ENCODE results near the gene CFAP410.
"Not testable (repeated sequence)": the region's sequence is repeated elsewhere in the genome, so short reads cannot be mapped to it uniquely, and the experiment has no call there.

Gene CFAP410

DNA sequence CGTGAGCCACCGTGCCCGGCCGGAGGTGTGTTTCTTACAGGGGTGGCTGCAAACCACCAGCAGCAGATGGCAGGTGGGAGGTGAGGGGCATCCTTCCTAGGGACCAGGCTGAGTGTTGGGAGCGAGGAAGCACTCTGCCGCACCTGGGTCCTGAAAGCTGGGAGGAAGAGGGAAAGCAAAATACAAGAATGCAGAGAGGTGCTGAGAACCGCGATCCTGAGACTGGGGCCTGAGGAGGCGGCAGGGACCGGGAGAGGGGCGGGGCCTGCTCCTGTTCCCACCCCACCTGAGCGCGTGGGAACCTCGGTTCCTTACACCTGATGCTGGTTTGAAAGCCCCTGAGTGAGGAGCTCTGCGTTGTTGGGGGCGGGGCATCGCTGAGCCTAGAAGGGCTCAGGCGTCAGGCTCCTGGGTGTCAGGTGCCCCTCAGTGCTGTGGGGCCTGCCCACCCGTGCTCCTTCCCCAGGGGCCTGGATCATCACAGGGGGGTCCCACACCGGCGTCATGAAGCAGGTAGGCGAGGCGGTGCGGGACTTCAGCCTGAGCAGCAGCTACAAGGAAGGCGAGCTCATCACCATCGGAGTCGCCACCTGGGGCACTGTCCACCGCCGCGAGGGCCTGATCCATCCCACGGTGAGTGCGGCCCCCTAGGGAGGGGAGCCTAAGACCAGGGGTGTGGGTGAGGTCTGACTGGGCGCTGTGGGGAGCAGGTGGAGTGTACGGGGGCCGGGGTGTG, 29.7 kb upstream of the CFAP410 start:
- no peak for DNase-seq

DNA sequence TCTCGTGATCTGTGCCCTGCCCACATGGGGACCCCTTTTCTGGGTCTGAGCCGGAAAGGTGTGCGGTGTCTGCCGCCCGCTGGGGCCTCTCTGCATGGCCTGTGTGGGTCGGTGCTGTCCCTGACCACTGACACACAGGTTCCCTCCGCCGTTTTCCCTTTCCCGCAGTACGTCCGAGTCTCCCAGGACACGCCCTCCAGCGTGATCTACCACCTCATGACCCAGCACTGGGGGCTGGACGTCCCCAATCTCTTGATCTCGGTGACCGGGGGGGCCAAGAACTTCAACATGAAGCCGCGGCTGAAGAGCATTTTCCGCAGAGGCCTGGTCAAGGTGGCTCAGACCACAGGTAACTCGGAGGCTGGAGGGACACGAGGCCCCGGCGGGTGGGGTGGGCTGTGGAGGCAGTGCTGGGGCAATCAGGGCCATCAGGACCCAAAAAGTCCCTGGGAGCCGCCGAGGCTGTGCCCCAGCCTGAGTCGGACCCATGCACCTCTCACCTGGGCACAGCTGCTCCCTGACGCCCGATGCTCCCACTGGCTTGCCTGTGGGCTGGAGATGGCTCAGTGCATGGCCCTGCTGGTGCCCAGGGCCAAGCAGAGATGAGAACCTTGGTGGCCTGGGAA, 27.5 kb upstream of the CFAP410 start:
- no peak for DNase-seq

DNA sequence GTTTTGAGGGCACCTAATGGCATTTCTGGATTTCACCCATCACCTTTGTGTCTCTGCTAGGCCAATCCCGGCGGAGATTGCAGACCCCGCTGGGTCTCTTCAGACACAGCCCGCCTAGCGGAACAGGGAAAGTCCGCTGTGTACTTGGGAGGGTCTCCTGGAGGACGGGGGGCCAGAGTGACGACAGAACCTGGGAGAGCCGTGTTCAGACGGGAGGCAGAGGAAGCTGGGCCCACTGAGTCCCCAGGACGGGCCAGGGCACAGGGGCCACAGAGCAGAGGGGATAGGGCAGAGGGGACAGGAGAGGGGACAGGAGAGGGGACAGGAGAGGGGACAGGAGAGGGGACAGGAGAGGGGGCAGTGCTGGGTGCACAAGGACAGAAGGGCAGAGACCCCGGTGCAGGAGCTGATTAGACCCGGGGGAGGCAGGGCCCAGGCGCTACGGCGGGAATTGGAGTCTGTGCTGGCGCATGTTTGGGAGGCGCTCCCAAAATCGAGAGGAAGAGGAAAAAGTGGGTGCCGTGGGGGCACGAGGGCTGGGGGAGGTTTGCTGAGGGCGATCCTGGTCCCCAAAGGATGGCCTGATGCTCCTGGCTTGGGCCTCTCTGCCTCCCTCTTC, 26.9 kb upstream of the CFAP410 start:
- DNase-seq = no peak

DNA sequence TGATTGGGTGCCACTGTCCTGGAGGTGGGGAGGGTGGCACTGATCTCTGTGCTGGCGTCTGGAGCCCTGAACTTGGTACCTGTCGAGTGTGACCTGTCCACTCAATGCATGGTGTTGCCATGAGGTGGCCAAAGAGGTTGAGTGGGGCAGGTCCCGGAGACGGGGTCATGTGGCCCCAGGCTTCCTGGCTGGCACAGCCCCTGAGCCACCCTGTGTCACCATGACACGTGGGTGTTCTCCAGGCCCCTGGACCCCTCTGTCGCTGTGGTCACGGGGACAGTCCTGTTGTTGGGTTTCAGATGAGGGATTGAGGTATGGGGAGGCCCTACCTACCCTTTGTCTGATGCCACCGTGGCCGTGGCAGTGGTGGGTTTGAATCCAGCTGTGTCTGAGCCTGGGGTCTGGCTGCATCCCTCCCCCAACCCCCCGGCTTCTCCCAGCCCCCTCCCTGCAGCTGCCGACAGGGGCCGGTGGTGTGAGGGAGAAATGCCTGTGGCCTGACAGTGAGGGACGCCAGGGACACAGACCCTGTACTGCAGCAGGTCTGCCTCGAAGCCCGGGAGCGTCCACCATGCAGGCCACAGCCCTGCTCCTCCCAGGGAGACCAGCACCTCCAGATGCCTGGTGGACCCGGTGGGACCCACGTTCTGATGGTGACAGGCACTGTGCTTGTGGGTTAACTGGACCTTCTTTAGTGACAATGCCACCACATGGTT, 26.2 kb upstream of the CFAP410 start:
- peak; percentile 30 for DNase-seq

DNA sequence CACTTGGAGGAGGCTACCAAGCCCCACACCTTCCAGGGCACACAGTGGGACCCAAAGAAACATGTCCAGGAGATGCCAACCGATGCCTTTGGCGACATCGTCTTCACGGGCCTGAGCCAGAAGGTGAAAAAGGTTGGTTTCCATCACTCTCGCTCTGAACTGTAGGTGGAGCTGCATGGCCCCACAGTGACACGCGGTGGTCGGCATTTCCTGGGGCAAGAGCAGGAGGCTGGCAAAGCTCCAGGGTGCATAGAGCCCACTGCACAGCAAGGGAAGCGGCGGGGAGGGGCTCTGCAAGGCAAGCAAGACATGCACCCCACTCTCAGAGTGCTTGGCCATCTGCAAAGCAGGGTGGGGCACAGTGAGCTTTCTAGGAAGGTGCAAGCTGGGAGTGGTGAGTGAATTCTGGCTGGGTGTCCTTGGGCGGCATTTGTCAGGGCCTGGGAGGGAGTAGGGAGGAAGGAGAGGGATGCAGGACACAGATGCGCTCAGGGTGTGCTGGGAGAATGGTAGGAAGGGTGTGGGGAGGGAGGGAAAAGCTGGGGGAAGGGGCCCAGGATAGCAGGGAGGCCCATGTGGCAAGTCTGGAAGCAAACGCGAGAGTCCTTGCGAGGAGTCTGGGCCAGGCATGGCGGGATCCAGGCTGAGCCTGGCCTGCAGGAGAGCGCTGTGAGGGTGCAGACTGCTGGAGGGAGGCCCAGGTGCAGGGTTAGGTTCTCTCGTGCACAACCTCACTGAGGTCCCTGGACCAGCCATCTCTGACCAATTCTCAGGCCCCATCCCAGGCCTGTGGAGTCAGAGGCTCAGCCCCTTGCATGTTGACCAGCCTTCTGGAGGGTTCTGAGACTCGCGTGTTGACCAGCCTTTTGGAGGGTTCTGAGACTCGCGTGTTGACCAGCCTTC, 25.2 kb upstream of the CFAP410 start:
- no peak for DNase-seq

DNA sequence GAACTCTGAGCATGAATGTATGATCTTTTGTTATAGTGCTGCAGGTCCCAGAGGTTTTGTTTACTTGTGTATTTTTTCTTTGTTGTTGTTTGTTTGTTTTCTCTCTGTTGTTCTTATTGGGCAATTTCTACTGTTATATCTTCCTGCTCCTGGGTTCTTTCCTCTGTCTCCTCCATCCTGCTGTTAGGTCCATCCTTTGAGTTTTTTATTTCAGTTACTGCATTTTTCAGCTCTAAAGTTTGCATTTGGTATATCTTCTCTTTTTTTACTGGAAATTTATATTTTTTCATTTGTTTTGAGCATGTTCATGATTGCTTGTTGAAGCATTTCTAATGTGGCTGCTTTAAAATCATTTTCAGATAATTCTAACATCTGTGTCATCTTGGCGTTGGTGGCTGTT, 24.1 kb upstream of the CFAP410 start:
- no peak for DNase-seq

DNA sequence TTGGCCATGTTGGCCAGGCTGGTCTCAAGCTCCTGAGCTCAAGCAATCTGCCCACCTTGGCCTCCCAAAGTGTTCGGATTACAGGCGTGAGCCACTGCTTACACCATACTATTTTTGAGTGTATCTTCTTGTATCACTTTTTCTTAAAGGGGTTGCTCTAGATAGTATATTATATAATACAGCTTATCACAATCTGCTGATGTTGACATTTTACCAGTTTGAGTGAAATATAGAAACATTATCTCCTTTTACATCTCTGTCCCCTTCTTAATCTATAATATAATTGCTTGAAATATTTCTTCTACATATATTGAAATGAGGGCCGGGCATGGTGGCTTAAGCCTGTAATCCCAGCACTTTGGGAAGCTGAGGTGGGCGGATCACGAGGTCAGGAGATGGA, 22.7 kb upstream of the CFAP410 start:
- DNase-seq = not testable (repeated sequence)

DNA sequence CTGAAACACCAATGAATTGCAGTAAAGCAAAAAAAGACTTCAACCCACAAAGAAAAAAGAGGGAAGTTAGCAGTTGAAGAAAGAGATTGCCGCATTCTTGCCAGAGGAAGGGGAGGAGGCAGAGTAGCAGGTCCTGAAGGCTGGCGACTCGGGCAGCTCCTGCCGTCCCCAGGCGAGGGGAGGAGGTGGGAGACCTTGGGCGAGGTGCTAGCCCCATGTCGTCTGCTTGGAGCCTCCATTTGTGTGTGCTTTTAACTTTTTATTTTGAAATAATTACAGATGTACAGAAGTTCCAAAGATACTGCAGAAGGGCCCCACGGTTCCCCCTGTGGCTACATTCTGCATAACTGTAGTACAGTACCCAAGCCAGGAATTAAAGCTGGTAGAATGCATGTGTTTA, 21.0 kb upstream of the CFAP410 start:
- no peak for DNase-seq

DNA sequence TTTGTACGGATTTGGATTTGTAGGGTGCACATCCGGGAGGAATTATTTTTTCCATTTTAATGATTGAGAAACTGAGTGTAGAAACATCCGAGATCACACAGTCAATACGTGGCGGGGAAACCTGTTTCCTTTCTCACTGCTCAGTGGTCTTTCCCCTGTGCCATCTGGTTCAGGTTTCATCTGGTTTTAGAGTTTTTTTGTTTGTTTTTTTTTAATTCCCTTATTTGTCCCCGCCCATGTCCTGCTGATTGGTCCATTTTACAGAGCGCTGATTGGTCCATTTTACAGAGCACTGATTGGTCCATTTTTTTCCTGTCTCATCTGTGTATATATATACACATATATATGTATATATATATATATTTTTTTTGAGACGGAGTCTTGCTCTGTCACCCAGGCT, 20.2 kb upstream of the CFAP410 start:
- no peak for DNase-seq

DNA sequence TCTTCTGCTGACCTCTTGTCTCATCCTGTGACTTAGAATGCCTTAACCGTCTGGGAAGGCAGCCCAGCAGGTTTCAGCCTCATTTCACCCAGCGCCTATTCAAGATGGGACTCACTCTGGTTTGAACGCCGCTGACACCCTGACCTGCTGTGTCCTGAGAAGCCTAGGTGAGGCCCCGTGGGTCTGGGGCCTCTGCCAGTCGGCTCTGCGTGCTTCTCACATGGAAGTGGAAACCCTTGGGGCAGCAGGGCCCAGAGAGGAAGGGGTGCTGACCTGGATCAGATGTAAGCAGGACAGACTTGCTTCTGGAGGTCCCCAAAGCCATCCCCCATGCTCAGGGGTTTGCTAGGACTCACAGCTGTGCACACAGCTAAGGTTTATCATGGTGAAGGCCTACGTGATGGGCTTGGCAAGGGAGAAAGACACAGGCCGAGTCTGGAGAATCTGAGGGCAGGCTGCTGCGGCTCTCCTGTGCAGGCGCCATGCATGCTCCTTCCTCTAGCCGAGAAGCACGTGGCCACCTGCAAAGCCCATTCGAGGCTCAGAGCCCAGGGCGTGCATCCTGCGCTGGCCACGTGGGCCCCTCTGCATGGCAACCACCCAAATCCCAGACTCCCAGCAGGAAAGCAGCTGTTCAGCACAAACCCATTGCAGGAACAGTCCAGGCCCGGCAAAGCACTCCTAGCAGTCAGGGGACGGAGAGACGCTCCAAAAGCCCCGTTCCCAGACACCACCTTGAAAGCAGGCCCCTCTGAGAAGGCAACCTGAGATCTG, 18.1 kb upstream of the CFAP410 start:
- DNase-seq = no peak

DNA sequence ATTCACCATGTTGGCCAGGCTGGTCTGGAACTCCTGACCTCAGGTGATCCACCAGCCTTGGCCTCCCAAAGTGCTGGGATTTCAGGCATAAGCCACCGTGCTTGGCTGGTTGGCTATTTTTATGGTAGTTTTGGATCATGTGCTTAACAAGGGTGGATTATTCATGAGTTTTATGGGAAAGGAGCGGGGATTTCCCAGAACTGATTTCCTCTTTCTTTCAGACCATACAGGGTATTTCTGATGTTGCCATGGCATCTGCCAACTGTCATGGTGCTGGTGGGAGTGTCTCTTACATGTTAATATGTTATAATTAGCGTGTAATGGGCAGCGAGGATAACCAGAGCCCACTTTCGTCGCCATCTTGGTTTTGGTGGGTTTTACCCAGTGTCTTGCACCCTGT, 17.4 kb upstream of the CFAP410 start:
- DNase-seq = no peak

DNA sequence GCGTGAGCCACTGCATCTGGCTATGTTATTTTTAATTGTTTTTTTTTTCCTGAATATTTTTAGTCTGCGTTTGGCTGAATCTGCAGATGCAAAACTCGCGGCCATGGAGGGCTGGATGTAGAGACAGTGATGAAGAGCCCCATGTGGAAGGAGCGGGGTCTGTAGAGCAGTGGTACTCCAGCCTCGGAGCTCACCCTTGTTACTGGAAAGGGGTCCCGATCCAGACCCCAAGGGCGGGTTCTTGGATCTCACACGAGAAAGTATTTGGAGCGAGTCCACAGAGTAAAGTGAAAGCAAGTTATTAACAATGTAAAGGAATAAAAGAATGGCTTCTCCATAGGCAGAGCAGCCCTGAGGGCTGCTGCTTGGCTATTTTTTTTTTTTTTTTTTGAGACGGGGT, 17.0 kb upstream of the CFAP410 start:
- DNase-seq = no peak

DNA sequence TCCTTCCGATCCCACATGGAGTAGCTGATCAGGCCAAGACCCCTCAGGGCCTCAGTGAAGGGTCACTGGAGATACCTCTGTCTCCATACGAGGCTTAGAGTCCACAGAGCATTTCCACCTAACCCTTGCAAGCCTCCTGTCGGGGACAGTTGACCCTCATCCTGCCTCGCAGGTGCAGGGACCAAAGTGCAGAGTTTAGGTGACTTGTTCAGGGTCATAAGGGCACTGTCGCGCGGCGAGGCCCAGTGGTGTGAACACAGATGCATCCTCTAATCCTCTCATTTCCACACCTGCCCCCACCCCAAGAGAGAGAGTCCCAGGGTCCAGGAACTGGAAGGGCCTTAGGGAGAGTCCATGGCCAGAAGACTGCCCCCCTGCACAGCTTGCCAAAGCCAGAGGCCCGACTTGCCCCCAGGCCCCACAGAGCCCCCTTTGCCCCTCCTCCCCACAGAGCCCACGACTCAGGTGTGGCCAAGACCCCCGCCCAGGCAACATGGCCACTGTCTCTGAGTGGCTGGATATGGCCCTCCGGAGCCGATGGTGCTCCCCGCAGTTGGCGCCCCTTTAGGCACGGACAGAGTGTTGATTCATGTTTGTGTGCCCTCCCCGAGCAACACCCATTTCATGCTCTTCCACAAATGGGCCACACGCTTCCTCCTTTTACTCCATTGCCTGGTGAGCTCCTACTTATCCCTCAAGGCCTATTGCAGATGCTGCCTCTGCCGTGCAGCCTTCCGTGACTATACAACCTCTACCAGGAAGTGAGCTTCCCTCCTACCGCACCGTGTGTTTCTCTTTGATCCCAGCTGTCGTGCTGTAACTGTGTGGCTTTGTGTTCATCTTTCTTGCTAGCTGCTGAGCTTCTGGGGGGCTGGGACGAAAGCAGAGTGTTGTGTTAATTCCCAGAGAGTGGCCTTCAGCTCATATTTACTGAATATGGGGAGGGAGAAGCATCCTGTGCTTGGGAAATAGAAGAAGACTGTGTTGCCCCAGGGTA, 15.9 kb upstream of the CFAP410 start:
- DNase-seq = no peak

DNA sequence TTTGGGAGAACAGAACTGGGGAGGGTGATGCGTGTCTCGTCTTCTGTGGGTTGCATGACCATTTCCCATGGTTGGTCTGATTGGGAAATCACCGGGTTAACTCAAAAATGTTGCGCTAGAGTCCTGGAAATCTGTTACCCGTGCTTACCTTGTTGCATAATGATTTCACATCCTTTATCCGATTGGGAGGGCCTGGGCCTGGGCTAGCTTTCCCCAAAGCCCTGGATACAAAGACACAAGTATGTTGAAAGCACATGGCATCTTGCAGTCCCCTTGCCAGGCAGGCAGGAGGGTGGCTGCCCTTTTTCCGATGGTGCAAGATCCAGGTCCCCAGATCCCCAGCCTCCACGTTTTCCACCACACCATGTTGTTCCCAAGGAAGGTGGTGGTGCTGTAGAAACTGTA, 14.8 kb upstream of the CFAP410 start:
- no peak for DNase-seq

DNA sequence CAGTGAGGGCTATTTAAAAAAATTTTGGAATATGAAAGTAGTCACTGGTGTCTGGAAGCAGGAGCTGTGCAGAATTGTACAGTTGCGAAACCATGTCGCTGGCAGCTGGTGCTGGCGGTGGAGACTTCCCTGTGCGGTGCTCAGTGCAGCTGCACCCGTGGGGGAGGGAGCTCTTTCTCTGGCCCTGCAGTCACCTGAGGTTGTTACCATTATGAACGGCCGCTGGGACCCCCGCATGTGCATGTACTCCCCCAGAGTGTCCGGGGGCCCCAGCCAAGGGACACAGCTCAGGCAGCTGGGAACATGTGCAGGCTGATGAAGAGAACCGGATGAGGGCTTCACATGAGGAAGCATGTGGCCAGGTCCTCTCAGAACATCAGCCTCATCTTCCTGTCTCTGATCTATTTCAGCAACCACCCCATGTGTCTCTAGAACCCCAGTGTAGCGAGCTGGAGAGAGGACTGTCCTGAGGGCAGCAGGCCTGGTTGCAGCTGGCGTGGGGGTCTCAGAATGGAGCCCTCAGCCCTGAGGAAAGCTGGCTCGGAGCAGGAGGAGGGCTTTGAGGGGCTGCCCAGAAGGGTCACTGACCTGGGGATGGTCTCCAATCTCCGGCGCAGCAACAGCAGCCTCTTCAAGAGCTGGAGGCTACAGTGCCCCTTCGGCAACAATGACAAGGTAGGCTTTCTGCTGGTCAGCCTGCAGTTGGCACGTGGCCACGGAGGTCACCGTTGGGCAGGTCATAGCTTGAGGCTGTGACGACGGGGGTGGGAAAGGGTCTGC, 14.2 kb upstream of the CFAP410 start, which contains the start of gene TRPM2:
Gene TRPM2 (plus strand): TSS at position 431 of the 780 bp plus-strand sequence. CDS start 80 bp downstream, at position 511.
- no peak for DNase-seq

DNA sequence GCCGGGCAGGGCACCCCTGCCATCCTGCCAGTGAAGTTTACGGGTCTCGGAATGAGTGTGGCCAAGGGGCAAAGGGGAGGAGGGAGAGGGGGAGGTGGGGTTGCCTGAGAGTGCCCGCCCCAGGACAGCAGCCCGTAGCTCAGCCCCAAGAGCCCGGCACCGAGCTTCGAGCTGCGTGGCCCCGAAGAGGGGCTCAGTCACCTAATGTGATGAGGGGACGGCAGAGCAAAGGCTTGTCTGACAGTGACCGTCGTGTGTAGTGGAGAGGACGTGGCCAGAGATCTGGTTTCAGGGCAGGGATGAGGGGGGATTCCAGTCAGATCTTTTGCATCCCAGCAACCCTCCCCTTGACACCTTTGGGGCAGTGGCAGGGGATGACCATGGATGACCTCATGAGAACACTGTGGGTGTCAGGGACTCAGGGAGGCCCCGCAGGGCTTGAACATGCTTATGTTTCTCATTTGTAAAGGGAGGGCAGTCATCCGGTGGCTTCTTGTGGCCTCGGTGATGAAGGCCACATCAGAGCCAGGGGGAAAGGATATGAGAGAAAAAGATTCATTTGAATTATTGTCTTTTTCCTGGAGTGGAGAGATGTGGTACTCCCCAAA, 13.2 kb upstream of the CFAP410 start:
- no peak for DNase-seq

DNA sequence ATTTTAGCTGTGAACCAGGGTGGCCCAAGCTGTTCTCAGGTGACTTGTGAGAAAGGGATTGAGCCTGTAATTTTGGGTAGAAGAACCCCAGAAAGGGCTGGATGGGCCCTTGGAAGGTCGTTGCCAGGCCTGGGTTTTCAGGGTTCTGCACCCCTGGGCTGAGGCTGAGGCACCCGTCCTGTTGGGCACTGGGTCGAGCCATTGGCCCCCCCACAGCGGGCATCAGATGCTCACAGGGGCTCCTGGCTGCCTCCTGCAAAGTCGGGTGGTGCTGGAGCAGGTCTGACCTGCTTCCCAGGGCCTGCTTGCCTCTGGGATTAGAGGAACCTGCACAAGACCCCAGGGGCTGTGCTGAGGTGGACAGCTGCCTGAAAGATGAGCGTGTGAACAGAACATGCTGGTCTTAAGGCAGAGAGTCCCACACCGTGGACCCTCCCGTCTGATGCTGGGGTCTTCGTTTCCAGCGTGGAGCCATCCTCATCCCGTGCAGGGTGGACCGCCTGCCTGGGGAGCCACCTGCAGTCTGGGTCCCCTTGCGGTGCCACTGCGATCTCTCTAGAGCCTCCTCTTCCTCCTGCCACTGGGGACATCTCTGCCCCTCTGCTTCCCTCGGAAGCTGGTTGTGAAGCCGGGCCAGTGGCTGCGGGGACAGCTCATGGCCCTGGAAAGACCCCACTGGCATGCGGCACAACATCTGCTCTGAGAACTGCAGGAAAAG, 12.5 kb upstream of the CFAP410 start:
- no peak for DNase-seq

DNA sequence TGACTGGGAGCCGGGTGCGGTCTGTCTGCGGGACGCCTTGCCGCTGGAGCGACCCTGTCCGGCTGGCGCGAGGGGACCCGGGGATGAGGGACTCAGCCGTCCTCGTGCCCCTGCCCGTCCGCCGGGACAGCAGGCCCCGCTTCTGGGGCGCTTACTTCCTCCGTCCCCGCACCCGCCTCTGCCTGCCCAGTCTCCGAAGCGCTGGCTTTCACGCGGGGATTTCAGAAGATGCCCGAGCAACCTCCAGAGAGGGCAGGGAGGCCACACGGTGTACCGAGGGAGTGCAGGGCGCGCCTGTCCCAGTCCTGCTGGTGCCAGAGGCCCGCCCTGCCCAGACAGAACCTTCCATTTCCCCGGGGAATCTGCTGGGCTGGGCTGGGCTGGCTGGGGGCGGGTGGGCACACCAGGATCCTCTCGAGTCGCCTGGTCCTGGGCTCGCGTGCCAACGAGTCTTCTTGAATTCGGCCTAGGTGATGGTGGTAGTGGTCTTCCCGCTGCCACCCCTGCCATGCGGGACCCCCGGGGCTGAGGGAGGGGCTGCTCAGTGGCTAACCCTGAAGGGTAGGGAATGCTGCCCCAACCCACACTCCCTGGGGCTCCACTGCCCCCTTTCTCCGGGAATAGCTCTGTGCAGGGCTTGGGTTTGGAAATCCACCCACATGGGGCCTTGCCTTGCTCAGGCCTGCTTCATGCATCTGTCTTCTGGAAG, 11.7 kb upstream of the CFAP410 start:
- DNase-seq = no peak
